Fibroblast of villous mesenchyme (primary cell): Measurements from ENCODE around the gene SAMD15. TPM values are rescaled to one million over a fixed set of nuclear protein-coding genes. Genes with fewer than 3 reads are reported as not detected.
A peak's percentile ranks its signal among the peaks of the same experiment; 100 is the strongest.

ENCODE experiments used
- DNase-seq: peaks from one replicate; pipeline ENCODE4 v3.0.0-alpha.2; 2010; ENCODE audit warnings: low read depth
- H3K4me3 ChIP-seq: 2 replicates; pipeline ENCODE4 v1.5.1; 2011; ENCODE audit warnings: low read depth, mild to moderate bottlenecking, low read length
- CTCF ChIP-seq: IDR thresholded peaks from 2 replicates; pipeline ENCODE4 v1.5.1; 2012; ENCODE audit warnings: low read depth, mild to moderate bottlenecking, low read length; ENCODE audit not compliant: insufficient read depth
- total RNA-seq: library from RNA; depleted of rRNA; stranded (reverse); fragments of >200 nt; gene quantifications from 2 replicates; pipeline ENCODE4 v1.2.3, GENCODE V29; 2012

The SAMD15 gene
- total RNA-seq, 1 donor: 1.3 TPM

DNA sequence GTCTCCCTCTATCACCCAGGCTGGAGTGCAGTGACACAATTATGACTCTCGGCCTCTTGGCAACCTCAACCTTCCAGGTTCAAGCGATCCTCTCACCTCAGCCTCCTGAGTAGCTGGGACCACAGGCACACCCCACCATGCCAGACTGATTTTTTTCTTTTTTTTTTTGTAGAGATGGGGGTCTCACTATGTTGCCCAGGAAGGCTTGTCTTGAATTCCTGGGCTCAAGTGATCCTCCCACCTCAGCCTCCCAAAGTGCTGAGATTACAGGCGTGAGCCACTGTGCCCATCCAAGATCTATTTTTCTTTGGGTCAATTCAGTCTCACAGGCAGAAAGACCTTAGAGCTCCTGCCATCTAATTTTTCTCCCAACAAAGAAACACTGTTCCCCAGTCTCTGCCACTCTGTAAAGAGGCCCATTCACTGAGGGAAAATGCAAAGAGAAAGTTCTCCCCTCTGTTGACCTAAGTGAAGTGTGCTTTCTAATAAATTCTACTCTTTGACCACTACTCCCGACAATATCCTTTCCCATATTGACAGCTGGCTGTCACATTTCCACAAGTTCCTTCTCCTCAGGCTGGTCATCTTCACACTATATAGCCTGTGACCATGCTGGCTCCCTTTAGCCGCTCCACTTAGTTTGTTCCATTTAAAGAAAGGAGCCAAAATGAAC, 23.6 kb upstream of the SAMD15 start:
- no peak overlapping the region for H3K4me3 ChIP-seq
- no peak for TF ChIP-seq CTCF
- DNase-seq: no peak

- H3K4me3 ChIP-seq: no peak overlapping the region
- TF ChIP-seq CTCF: no peak
- no peak for DNase-seq
These were observed 21.4 kb upstream of the SAMD15 start for GRCh38 chr14:77355811-77356210.

DNA sequence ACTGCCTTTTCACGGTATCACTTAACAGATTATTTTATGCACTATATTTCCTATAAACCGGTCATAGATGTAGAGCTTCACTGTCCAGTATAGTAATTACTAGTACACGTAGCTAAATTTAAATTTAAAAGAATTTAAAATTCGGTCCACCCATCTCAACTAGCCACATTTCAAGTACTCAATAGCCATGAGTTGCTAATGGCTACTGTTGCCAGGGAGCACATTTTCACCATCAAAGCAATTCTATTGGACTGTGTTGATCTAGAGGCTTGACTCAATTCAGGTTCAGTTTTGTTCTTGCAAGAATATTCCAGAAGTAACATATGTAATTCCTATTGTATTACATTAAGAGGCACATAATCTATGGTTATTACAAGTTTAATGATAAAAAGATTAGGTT, 20.3 kb upstream of the SAMD15 start:
- DNase-seq: no peak
- TF ChIP-seq CTCF: no peak
- no peak overlapping the region for H3K4me3 ChIP-seq

DNA sequence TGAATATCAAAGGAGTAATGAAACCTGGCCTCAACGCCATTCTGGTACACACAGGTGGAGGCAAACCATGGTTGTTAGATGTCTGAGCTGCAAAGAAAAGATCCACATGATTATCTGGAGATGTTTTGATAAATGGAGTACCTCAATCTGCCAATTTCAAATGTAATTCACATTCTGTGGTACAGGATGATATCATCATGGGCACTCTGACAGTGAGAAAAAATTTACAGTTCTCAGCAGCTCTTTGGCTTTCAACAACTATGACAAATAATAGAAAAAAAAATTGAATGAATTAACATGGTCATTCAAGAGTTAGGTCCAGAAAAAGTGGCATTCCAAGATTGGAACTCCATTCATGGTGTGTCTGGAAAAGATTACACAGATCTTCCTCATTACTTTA, 17.6 kb upstream of the SAMD15 start:
- H3K4me3 ChIP-seq: no peak overlapping the region
- no peak for TF ChIP-seq CTCF
- no peak for DNase-seq

- no peak overlapping the region for H3K4me3 ChIP-seq
- DNase-seq: no peak
- no peak for TF ChIP-seq CTCF
These were observed 13.0 kb upstream of the SAMD15 start for GRCh38 chr14:77364146-77364545.

DNA sequence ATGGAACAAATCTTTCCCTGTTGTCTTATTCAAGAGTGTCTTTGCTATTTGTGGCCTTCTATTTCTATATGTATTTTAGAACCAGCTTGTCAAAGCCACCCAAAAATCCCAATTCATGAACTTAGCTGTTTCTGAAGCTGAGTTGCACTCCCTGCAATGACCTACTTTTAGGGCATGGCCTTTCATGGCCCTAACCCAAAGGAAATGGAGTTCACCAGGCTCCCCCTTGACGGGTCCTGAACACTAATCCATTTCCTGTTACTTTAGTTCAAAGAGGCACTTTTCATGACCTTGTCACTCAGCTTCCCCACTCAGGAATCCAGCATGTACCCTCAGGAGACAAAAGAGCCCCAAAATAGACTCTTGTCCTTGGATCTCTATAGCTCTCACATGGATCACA, 7.9 kb upstream of the SAMD15 start:
- DNase-seq: no peak
- H3K4me3 ChIP-seq: no peak overlapping the region
- no peak for TF ChIP-seq CTCF

- peak; percentile 84 for DNase-seq
- TF ChIP-seq CTCF: no peak
- H3K4me3 ChIP-seq: no peak overlapping the region
These were observed 4.8 kb upstream of the SAMD15 start for GRCh38 chr14:77372304-77372841.
